ENCODE results near the gene MAP2K2.

Gene MAP2K2

DNA sequence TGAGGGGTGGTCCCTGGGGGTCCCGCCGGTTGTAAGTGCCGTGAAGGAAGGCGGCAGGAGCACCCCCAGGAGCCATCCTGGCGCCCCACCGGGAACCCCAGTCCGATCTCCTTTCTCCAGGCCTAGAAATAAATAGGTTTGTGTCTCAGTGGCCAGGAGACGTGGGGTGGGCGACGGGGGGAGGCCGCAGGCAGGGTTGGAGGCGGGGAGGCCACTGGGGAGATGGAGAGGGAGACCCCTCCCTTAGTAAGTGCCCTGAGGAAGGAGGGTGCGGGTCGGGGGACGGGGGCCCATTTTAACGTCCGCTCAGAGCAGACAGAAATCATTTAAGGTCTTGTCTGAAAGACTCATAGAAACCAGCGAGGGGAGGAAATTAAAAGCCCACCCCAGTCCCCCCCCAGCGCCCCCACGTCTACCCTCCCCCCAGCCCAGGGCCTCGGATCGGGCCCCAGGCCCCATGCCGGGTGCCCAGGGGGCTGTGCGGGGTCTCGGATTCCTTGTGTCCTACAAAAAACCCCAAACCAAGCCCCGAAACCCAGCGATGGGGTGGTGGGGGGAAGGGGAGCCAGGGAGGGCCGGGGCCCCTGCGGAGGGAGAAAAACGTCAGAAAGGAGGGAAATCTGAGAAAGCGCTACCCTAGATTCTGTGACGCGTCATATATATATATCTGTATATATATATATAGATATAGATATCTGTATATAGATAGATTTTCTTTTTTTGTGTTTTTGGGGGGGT lies 76.8 kb downstream of the MAP2K2 start:
- Histone ChIP-seq H2BK5ac (ENCODE audit: low read depth, low read length, poor library complexity, severe bottlenecking) (no peak overlapping the region), H2AK5ac (ENCODE audit: low read length, severe bottlenecking) (no peak overlapping the region), H3K9ac (ENCODE audit: low read length) (no peak overlapping the region), H4K91ac (ENCODE audit: low read length) (no peak overlapping the region), H2BK15ac (ENCODE audit: low read depth, poor library complexity, severe bottlenecking) (no peak overlapping the region), H3K18ac (ENCODE audit: low read depth in 1 of 2, low read length in 2 of 2) (no peak overlapping the region), H3K9me3 (ENCODE audit: control insufficient read depth, low read length) (no peaks in the 10 kb centered on the region), H3K23ac (ENCODE audit: low read length in 2 of 2) (no peak overlapping the region), H3K4me3 (ENCODE audit: insufficient read depth in 1 of 2, low read depth in 1 of 2, low read length in 2 of 2) (no peak overlapping the region), H3K4me1 (ENCODE audit: control insufficient read depth, insufficient read depth, low read depth, low read length) (peaks cover 27% of the 10 kb centered on the region), H2AFZ (ENCODE audit: low read depth, low read length) (no peak overlapping the region), H2BK120ac (ENCODE audit: low read depth, low read length) (no peak overlapping the region), H3K27me3 (ENCODE audit: control insufficient read depth in 1 of 2, insufficient read depth in 1 of 2, low read length in 2 of 2) (no peaks in the 10 kb centered on the region), H3K36me3 (ENCODE audit: control insufficient read depth in 1 of 2, insufficient read depth in 2 of 2, low read depth in 1 of 2, low read length in 2 of 2) (peaks cover 43 to 73% of the 10 kb centered on the region in 2 experiments), H4K8ac (ENCODE audit: low read length) (no peak overlapping the region), H3K4ac (ENCODE audit: low read depth in 1 of 2, low read length in 2 of 2) (no peak overlapping the region), H3K79me1 (replicated peaks; ENCODE audit: low read length, poor library complexity, severe bottlenecking) (peaks cover 13% of the 10 kb centered on the region), H3K27ac (ENCODE audit: low read length, poor library complexity, severe bottlenecking) (no peak overlapping the region), H3K14ac (ENCODE audit: low read length in 2 of 2) (no peak overlapping the region), H3K4me2 (ENCODE audit: low read length, poor library complexity, severe bottlenecking) (no peak overlapping the region), H2BK12ac (ENCODE audit: low read length in 2 of 2) (no peak overlapping the region)
- DNase-seq, result no peak
- 94% methylated on average over 12 of the region's 33 CpGs for WGBS

DNA sequence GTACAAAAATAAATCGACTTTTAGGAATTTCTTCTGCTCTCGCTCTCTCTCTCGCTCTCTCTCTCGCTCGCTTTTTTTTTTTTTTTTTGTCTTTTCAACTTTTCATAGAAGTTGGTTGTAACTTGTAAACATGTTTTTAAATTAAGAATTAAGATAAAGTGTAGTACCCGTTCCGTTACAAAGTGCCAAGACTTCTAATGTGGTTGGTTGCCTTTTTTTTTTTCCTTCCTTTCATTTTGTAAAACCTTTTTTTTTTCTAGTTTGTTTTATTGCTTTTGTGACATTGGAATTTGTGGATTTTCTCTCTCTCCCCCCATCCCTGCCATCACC lies 77.6 kb downstream of the MAP2K2 start:
- no peak overlapping the region for H2BK12ac ChIP-seq (ENCODE audit: low read length in 2 of 2)
- peak overlapping the region; percentile 15 for H3K9ac ChIP-seq (ENCODE audit: low read length)
- H3K27me3 ChIP-seq (ENCODE audit: control insufficient read depth in 1 of 2, insufficient read depth in 1 of 2, low read length in 2 of 2), result no peaks in the 10 kb centered on the region
- H2BK5ac ChIP-seq (ENCODE audit: low read depth, low read length, poor library complexity, severe bottlenecking), result no peak overlapping the region
- H3K79me1 ChIP-seq (replicated peaks; ENCODE audit: low read length, poor library complexity, severe bottlenecking), result peaks cover 14% of the 10 kb centered on the region
- WGBS, result no CpG with 5 or more reads among the region's 7 CpGs
- H4K91ac ChIP-seq (ENCODE audit: low read length), result no peak overlapping the region
- no peak for DNase-seq
- no peak overlapping the region for H3K4me2 ChIP-seq (ENCODE audit: low read length, poor library complexity, severe bottlenecking)
- no peak overlapping the region for H3K18ac ChIP-seq (ENCODE audit: low read depth in 1 of 2, low read length in 2 of 2)
- peaks cover 47 to 76% of the 10 kb centered on the region in 2 experiments for H3K36me3 ChIP-seq (ENCODE audit: control insufficient read depth in 1 of 2, insufficient read depth in 2 of 2, low read depth in 1 of 2, low read length in 2 of 2)
- no peak overlapping the region for H3K4ac ChIP-seq (ENCODE audit: low read depth in 1 of 2, low read length in 2 of 2)
- H3K23ac ChIP-seq (ENCODE audit: low read length in 2 of 2), result no peak overlapping the region
- H3K4me3 ChIP-seq (ENCODE audit: insufficient read depth in 1 of 2, low read depth in 1 of 2, low read length in 2 of 2), result no peak overlapping the region
- H3K14ac ChIP-seq (ENCODE audit: low read length in 2 of 2), result no peak overlapping the region
- H2AK5ac ChIP-seq (ENCODE audit: low read length, severe bottlenecking), result no peak overlapping the region
- no peak overlapping the region for H4K8ac ChIP-seq (ENCODE audit: low read length)
- H2AFZ ChIP-seq (ENCODE audit: low read depth, low read length), result no peak overlapping the region
- no peak overlapping the region for H2BK120ac ChIP-seq (ENCODE audit: low read depth, low read length)
- peaks cover 19% of the 10 kb centered on the region for H3K4me1 ChIP-seq (ENCODE audit: control insufficient read depth, insufficient read depth, low read depth, low read length)
- H2BK15ac ChIP-seq (ENCODE audit: low read depth, poor library complexity, severe bottlenecking), result no peak overlapping the region
- no peak overlapping the region for H3K27ac ChIP-seq (ENCODE audit: low read length, poor library complexity, severe bottlenecking)
- no peaks in the 10 kb centered on the region for H3K9me3 ChIP-seq (ENCODE audit: control insufficient read depth, low read length)

DNA sequence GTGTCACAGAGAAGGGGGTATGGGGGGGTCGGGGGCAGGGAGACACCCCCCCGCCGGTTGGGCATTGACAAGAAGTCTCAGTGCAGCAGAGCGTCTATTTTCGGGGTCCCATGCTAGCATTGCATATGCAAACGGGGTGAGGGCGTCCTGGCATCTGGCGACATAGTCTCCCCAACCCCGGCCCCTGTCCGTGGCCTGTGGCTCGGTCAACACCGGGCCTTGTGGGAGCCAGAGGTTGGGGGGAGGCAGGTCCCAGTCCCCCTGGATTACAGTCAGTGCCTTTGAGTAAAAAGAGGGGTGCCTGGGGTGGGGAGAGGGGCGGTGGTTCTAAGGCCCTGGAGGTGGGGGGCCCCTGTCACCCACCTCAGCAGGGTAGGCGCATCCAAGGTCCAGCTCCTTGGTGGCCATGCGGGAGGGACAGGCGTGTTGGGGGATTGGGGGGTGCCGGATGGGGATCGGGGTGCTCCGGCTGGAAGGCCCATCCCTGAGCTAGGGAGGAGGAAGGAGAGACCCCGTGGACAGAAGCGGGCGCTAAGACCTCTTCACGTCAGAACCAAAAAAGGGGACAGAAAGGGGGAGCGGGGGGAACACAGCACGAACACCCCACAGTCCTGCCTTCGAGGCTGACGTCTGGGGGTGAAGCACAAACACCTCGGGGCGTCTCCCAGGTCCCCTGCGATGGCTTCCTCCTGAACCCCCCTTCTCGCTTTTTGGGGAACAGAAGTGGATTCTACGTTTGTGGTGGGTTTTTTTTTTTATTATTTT lies 78.1 kb downstream of the MAP2K2 start:
- Histone ChIP-seq H3K9ac (ENCODE audit: low read length) (peak overlapping the region; percentile 15), H2BK15ac (ENCODE audit: low read depth, poor library complexity, severe bottlenecking) (no peak overlapping the region), H3K4me1 (ENCODE audit: control insufficient read depth, insufficient read depth, low read depth, low read length) (peaks cover 16% of the 10 kb centered on the region), H2AK5ac (ENCODE audit: low read length, severe bottlenecking) (no peak overlapping the region), H4K91ac (ENCODE audit: low read length) (no peak overlapping the region), H3K14ac (ENCODE audit: low read length in 2 of 2) (no peak overlapping the region), H4K8ac (ENCODE audit: low read length) (no peak overlapping the region), H3K23ac (ENCODE audit: low read length in 2 of 2) (no peak overlapping the region), H3K36me3 (ENCODE audit: control insufficient read depth in 1 of 2, insufficient read depth in 2 of 2, low read depth in 1 of 2, low read length in 2 of 2) (peaks cover 47 to 78% of the 10 kb centered on the region in 2 experiments), H3K4ac (ENCODE audit: low read depth in 1 of 2, low read length in 2 of 2) (no peak overlapping the region), H3K79me1 (replicated peaks; ENCODE audit: low read length, poor library complexity, severe bottlenecking) (peaks cover 15% of the 10 kb centered on the region), H3K9me3 (ENCODE audit: control insufficient read depth, low read length) (no peaks in the 10 kb centered on the region), H2BK12ac (ENCODE audit: low read length in 2 of 2) (no peak overlapping the region), H3K4me3 (ENCODE audit: insufficient read depth in 1 of 2, low read depth in 1 of 2, low read length in 2 of 2) (no peak overlapping the region), H3K18ac (ENCODE audit: low read depth in 1 of 2, low read length in 2 of 2) (no peak overlapping the region), H3K27ac (ENCODE audit: low read length, poor library complexity, severe bottlenecking) (no peak overlapping the region), H2AFZ (ENCODE audit: low read depth, low read length) (no peak overlapping the region), H2BK120ac (ENCODE audit: low read depth, low read length) (no peak overlapping the region), H3K27me3 (ENCODE audit: control insufficient read depth in 1 of 2, insufficient read depth in 1 of 2, low read length in 2 of 2) (no peaks in the 10 kb centered on the region), H2BK5ac (ENCODE audit: low read depth, low read length, poor library complexity, severe bottlenecking) (no peak overlapping the region), H3K4me2 (ENCODE audit: low read length, poor library complexity, severe bottlenecking) (no peak overlapping the region)
- WGBS, result 97% methylated on average over 31 of the region's 32 CpGs
- DNase-seq, result no peak

DNA sequence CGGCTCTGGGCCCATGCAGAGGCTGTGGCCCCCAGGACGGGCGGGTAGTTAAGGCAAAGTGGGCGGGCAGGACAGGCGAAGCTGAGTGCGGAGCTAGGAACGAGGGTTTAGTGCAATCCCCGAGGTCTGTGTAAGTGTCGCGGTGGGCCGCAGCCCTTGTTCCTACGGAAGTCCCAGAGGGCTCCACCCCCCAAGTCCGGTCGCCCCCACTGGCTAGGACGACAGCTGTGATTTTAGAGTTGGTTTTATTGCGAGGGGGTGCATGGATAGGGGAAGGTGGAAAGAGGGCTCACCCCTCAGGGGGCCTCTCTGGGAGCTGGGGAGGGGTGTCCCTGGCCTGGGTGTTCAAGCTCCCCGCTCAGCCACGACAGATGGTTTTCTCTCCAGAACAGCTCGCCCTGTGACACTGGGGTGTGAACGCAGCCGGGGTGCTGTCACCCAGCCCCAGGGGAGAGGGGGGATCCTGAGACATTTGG lies 78.9 kb downstream of the MAP2K2 start:
- Histone ChIP-seq H3K4me2 (ENCODE audit: low read length, poor library complexity, severe bottlenecking) (no peak overlapping the region), H3K18ac (ENCODE audit: low read depth in 1 of 2, low read length in 2 of 2) (no peak overlapping the region)
- WGBS, result 91% methylated on average over 21 of the region's 21 CpGs

More for the DNA sequence above, 78.9 kb downstream of the MAP2K2 start:
- Histone ChIP-seq H3K36me3 (ENCODE audit: control insufficient read depth in 1 of 2, insufficient read depth in 2 of 2, low read depth in 1 of 2, low read length in 2 of 2) (peaks cover 47 to 78% of the 10 kb centered on the region in 2 experiments), H2BK5ac (ENCODE audit: low read depth, low read length, poor library complexity, severe bottlenecking) (no peak overlapping the region), H2BK120ac (ENCODE audit: low read depth, low read length) (no peak overlapping the region), H3K9me3 (ENCODE audit: control insufficient read depth, low read length) (no peaks in the 10 kb centered on the region), H3K14ac (ENCODE audit: low read length in 2 of 2) (no peak overlapping the region), H3K27ac (ENCODE audit: low read length, poor library complexity, severe bottlenecking) (no peak overlapping the region), H3K23ac (ENCODE audit: low read length in 2 of 2) (no peak overlapping the region), H3K4me1 (ENCODE audit: control insufficient read depth, insufficient read depth, low read depth, low read length) (peaks cover 17% of the 10 kb centered on the region), H3K4ac (ENCODE audit: low read depth in 1 of 2, low read length in 2 of 2) (no peak overlapping the region), H4K91ac (ENCODE audit: low read length) (no peak overlapping the region), H3K79me1 (replicated peaks; ENCODE audit: low read length, poor library complexity, severe bottlenecking) (peaks cover 18% of the 10 kb centered on the region), H4K8ac (ENCODE audit: low read length) (no peak overlapping the region), H3K4me3 (ENCODE audit: insufficient read depth in 1 of 2, low read depth in 1 of 2, low read length in 2 of 2) (no peak overlapping the region), H2AK5ac (ENCODE audit: low read length, severe bottlenecking) (no peak overlapping the region), H3K9ac (ENCODE audit: low read length) (no peak overlapping the region), H2BK12ac (ENCODE audit: low read length in 2 of 2) (no peak overlapping the region), H3K27me3 (ENCODE audit: control insufficient read depth in 1 of 2, insufficient read depth in 1 of 2, low read length in 2 of 2) (no peaks in the 10 kb centered on the region), H2BK15ac (ENCODE audit: low read depth, poor library complexity, severe bottlenecking) (no peak overlapping the region), H2AFZ (ENCODE audit: low read depth, low read length) (no peak overlapping the region)
- DNase-seq, result no peak
